ENCODE measurements around the gene GPC6.
"Not testable (repeated sequence)": the region's sequence is repeated elsewhere in the genome, so short reads cannot be mapped to it uniquely, and the experiment has no call there.

The GPC6 gene

GRCh38 chr13:93270769-93271742 lies 44.4 kb downstream of the GPC6 start:
- no peak for DNase-seq

DNA sequence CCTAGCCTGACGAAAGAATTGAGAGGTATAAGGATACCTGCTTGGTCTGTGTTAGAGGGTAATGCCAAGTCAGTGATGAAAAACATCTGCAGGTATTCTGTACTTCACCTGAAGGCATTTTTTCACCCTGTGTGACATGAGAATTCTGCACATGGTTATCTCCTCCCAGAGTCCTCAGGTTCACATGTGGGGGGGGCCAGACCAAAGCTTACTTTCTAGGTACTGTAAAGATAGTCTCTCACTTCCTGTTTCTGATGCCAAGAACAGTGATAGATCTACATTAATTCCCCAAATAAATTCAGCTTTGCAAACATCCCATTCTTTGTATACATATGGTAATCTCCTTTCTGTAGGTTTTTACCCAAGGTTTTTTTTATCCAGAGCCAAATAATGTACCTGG lies 53.4 kb downstream of the GPC6 start:
- DNase-seq = no peak

GRCh38 chr13:93280688-93281087 lies 54.1 kb downstream of the GPC6 start:
- DNase-seq = no peak

- no peak for DNase-seq
These were observed 56.6 kb downstream of the GPC6 start for GRCh38 chr13:93283255-93283654.

DNA sequence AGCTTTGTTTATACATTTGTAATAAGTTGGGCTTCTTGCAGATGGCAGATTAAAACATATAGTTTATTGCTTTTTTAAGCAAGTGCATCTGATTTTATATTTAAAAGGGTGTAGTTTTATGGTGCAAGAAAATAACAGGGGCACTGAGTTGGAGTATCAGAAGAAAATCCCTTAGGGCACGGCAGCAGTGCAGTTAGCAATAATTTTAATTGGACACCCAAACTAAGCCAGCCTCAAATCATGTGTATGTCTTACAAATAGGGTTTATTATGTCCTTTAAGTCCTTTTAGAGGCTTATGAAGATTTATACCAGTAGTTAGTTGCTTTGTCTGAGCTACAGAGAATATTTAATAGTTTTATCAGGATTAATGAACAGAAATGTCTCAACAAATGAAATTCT lies 57.5 kb downstream of the GPC6 start:
- DNase-seq = no peak

DNA sequence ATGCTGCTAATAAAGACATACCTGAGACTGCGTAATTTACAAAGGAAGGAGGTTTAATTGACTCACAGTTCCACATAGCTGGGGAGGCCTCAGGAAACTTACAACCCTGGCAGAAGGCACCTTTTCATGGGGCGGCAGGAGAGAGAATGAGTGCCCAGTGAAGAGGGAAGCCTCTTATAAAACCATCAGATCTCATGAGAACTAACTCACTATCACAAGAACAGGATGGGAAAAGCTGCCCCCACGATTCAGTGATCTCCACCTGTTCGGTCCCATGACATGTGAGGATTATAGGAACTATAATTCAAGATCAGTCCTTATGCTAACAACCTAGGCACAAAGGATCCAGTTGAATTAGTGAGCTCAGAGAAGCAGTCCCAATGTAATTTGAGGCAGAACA lies 59.4 kb downstream of the GPC6 start:
- no peak for DNase-seq

DNA sequence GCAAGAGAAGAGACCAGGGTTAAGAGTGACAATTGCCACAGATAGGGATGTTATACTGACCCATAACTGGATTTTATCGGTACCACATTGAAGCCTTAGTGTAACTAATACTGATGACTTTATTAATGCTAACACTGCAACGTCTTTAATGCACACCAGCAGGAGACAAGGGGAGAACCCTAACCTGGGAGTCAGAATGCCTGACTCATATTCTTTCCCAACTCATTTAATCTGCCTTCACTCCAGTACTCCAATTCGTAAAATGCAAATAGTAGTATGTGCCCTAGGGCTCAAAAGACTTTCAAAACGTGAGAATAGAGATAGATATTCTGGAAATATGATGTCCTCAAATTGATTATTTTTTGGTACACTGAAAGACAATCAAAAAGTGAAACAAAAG lies 62.4 kb downstream of the GPC6 start:
- DNase-seq = no peak

- no peak for DNase-seq
These were observed 63.2 kb downstream of the GPC6 start for GRCh38 chr13:93289842-93290241.

DNA sequence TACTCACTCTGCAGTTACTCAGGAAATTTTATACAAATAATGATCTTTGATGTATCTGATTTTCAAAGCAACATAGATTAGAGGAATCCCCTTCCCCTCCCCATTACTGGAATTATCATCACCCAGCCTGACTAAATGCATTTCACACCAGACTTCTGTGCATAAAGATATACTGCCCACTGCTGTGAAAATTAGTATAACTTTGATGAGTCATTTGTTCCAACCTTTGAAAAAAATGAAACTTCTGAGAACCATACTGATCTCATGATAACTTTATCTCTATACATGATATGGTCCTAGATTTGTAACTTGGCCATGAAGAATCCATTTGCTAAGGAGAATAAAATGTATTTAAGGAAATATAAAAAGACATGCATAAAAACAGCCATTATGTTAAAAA lies 63.9 kb downstream of the GPC6 start:
- DNase-seq = no peak

DNA sequence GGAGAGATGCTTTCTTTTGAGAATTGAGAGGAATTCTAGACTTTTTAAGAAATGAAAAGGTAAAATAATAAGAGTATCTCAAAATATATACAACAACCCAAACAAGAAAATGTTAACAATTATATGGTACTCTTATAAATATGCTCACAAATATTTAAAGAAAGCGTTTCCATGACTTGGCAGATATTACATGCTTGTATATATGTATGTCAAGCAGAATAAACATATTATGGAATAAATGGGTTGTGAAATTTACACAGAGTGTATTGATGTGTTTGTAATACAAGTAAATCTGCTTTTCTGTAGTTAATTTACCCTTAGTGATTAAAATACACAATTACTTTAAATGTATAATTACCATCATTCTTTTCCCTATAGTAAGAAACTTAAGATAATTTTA lies 65.8 kb downstream of the GPC6 start:
- no peak for DNase-seq

GRCh38 chr13:93293710-93294109 lies 67.1 kb downstream of the GPC6 start:
- DNase-seq = no peak

- DNase-seq = no peak
These were observed 70.0 kb downstream of the GPC6 start for GRCh38 chr13:93296584-93296983.

DNA sequence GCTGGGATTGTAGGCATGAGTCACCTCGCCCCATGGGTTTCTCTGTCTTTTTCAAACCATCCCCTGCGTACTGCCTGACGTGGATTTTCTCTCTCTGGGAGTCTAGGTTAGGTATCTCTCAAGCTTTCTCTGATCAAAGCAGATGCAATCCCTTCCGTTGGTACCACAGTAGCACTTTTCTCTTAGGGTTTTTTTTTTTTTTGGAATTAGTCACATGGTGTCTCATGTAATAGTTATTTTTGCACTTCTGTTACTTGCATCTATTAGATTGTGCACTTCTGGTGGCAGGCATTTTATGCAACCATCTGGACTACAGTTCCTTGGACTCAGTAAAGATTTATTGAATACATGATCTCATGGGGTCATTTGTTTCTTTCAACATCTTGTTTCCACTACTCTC lies 72.1 kb downstream of the GPC6 start:
- DNase-seq = no peak

- no peak for DNase-seq
These were observed 77.5 kb downstream of the GPC6 start for GRCh38 chr13:93304134-93304533.

DNA sequence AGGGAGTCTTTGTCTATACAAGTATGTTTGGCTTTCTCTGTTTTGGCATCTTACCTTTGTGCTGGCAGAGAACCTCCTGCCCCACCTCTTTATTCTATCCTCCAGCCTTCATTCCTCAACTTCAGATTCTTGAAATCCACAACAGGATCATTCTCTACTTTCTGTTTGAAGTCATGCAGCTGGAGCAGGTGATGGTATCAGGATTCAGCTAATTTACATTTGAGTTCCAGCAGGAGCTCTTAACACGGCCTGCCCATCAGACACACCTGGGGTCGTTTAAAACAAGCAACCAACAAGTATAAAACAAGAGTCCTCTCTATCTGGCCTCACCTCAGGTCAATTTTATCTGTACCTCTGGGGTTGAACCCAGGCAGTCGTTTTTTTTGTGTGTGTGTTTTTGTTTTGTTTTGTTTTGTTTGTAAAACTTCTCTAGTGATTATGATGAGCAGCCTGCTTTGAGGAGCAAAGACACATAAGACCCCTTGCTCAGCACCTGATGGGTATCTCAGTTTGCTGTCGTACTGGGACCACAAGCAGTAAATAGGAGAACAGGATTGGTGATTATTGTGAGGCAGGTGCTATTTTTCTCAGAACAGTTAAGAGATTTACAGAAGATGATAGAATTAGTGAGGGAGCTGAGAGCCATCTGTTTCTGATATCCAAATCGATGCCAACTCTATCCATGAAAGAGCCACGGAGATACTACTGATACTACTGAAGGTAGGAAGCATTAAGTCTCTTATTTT lies 78.4 kb downstream of the GPC6 start:
- no peak for DNase-seq

DNA sequence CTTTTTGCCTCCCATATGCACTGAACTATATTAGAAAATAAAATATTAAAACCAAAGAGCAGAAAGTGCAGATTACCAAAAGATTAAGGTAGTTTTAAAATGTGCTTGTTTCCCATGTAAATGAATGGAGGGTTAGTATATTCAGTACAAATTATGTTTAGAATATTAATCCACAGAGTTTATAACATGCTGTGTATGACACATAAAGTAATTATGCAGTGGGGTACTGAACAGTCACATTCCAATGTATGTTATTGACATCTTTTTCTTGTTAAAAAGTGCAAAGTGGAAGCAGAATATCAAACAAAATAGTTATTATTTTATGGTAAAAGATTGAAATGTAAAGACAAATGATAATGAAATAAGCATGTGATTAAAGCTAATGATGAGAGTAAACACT lies 79.3 kb downstream of the GPC6 start:
- DNase-seq = no peak

GRCh38 chr13:93307136-93307535 lies 80.5 kb downstream of the GPC6 start:
- DNase-seq = no peak

DNA sequence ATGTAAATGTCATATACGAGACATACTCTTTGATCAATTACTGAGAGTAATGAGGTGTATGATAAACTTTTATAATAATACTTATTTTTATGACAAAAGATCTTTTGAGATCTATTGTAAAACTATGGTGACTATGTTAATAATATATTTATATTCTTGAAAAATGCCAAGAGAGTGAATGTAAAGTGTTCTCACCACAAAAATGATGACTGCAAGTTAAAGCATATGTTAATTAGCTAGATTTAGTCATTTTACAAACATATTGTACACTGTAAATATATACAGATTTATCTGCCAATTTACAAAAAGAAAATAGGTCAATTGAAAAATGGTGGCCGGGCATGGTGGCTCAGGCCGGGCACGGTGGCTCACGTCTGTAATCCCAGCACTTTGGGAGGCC lies 81.0 kb downstream of the GPC6 start:
- DNase-seq = no peak

DNA sequence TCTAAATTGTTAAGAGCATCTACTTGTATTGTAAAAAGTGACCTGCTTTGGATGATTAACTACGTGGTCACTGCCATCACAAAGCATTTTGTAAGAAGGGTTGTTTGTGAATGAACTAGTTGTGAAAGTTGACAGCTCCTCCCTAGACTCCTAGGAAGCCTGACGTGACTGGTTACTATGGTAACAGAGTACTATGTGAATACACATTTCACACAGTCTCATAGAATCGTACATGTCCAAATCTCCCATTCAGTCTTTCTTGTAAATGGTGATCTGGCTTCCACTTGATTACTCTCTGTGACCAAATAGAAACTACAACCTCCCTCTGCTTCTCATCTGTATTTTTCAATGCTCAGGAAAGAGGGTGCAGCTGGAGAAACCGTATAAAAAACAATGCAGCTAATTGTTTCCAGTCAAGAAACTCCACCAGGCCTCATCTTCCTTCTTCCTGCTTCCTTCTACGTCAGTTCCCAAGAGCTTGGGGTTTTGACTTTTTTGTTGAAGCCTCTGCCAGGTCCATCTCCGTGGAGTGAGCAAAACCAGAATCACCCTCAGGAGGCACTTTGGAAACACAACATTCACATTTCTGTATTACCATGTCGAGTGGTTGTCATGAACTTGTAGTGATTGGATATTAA lies 83.4 kb downstream of the GPC6 start:
- no peak for DNase-seq

GRCh38 chr13:93316841-93317240 lies 90.2 kb downstream of the GPC6 start:
- no peak for DNase-seq

DNA sequence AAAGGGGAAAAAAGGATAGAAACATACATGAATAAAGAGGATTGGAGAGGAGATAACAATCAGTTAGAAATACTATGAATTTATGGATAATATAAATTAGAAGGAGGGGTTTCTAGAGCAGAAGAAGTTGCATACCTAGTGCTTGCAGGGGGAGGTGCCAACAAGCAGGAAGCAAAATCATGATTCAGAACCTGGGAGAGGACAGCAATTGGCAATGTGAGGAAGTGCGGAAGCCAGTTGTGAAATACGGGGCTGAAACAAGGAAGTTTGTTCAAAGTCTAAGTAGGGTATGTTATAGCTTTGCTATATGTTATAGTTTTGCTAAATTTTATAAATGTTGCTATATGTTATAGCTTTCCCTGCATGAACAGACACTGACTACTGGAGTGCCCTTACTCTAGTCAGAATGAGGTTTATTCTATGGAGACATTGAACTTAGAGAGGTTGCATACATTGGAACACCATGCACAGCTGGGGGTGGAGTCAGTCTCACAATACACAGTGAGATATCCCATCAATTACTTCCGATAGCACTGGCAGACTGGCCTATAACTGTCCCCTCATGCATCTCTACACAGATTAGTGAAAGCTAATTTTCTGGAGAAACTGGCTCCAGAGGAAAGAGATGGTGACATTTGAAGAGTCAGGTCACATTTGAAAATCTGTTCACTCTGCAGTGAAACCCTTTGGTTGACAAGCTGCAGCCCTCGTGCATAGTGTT lies 92.1 kb downstream of the GPC6 start:
- no peak for DNase-seq

- no peak for DNase-seq
These were observed 94.3 kb downstream of the GPC6 start for GRCh38 chr13:93320942-93321341.

DNA sequence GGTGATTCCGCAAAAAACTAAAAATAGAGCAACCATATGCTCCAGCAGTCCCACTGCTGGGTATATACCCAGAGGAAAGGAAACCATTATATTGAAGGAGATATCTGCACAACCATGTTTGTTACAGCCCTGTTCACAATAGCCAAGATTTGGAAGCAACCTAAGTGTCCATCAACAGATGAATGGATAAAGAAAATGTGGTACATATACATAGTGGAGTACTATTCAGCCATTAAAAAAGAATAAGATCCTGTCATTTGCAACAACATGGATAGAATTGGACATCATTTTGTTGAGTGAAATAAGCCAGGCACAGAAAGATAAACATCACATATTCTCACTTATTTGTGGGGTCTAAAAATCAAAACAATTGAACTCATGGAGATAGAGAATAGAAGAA lies 97.3 kb downstream of the GPC6 start:
- DNase-seq = not testable (repeated sequence)
